Psoas muscle (tissue), 8 donors: ENCODE measurements around the gene PRR29. TPM values are rescaled to one million over a fixed set of nuclear protein-coding genes. Genes with fewer than 3 reads are reported as not detected.

Experiments
- ATAC-seq, 4 donors: fragments of 200-7000 bp; cut with Tn5 transposase; one replicate each; pipeline ENCODE4 v1.9.1; 2020; ENCODE audit warnings: moderate library complexity in 3 of 4, mild to moderate bottlenecking in 2 of 4
- DNase-seq, 2 donors: peaks; one replicate each; pipeline ENCODE4 v3.0.0-alpha.2; 2020
- H3K27ac ChIP-seq: fragments of 200-600 bp; one replicate; pipeline ENCODE4 v1.8.0; 2022
- H3K27me3 ChIP-seq, 3 donors: fragments of 200-600 bp in 1 of 3; one replicate each; pipeline versions ENCODE4 v1.6.1 to v1.8.0; 2013 to 2022; ENCODE audit warnings: low read length in 2 of 3, mild to moderate bottlenecking in 2 of 3, moderate library complexity in 1 of 3; ENCODE audit not compliant: insufficient read depth in 3 of 3
- H3K36me3 ChIP-seq, 2 donors: fragments of 200-600 bp in 1 of 2; one replicate each; pipeline versions ENCODE4 v1.6.1 to v1.8.0; 2013 to 2022; ENCODE audit warnings: low read depth in 1 of 2, mild to moderate bottlenecking in 1 of 2, moderate library complexity in 1 of 2; ENCODE audit not compliant: insufficient read depth in 1 of 2
- H3K4me1 ChIP-seq: fragments of 200-600 bp; one replicate; pipeline ENCODE4 v1.8.0; 2022
- H3K4me3 ChIP-seq: fragments of 200-600 bp; one replicate; pipeline ENCODE4 v1.8.0; 2022; ENCODE audit warnings: mild to moderate bottlenecking
- H3K9me3 ChIP-seq: fragments of 200-600 bp; one replicate; pipeline ENCODE4 v1.8.0; 2022
- CTCF ChIP-seq: fragments of 200-600 bp; IDR thresholded peaks from one replicate; pipeline ENCODE4 v1.8.0; 2022; ENCODE audit warnings: antibody characterized with exemption
- WGBS, 3 donors: extraction: QIAGEN DNeasy Blood & Tissue Kit; methylation state at CpG; one replicate each; pipeline versions ENCODE4 v1.1.6 to v1.1.7; 2013; 5-methylcytosine and 5-hydroxymethylcytosine counted together
- intact Hi-C, 2 donors: fragments of 100-400 bp; cut with DNase I; formaldehyde crosslinking; loops; one replicate each; pipeline versions ENCODE4 v1.11.0 to v1.14.2; 2022
- polyA plus RNA-seq, 3 donors: library from polyadenylated mRNA; stranded (reverse); fragments of 200-250 nt; gene quantifications; one replicate each; pipeline ENCODE4 v1.2.3, GENCODE V29; 2013
- total RNA-seq, 4 donors: library from RNA; stranded (reverse); fragmentation: NEBNext Ultra II Directional in 2 of 4; extraction: Animal tissue kit (Norgen Biotek cat#: 25700) in 2 of 4; gene quantifications; one replicate each; pipeline versions ENCODE4 v1.2.1 to v1.2.4, GENCODE V29; 2021 to 2023
- donor health status: healthy with polysubstance abuse.
- donor health status: DM: no; HTN: no; CAD: no; lungs with moderate emphysema.
- donor health status: Bipolar disorder and iron deficiency.
- donor health status: healthy.
- donor health status: DM: yes; HTN: yes; CAD: no.
- donor health status: DM: no; HTN: no; CAD: no.
- donor health status: DM: no; HTN: no; CAD: no.
- donor health status: DM: yes; HTN: yes; CAD: no.

Gene PRR29
- total and polyA plus RNA-seq, 7 donors, result 0.09 to 0.47 (median 0.16) TPM; not detected in 1

DNA sequence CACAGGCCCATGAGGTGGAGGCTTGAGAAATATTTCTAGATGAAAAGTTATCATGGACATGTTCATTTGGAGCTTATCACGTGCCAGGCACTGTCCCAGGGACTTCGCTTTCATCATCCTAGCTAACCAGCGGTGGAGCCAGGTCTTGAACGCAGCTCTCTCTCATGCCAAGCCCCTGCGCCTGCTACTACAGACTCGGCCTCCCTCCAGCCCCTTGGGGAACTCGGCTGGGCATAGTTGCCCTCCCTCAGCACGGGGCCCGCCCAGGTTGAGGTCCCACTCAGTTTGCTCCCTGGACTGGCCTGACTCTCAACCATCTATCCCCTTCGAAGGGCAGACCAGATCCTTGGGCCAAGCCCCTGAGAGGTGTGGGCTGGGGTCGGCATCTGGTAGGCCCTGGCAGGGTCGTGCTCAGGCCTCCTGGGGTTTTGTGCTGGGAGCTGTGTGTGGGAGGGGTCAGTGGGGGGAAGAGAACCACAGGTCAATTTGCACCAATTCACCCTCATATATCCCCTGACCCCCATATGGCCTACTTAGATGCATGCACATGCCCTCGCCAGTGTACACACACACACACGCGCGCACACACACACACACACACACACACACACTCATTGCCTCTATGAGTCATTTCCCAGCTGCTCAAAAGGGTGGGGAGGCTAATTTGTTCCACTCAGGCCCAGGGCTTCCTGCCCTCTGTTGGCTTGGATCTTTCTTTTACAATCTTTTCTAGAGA lies 13.3 kb upstream of the PRR29 start:
- Histone ChIP-seq H3K27me3 (no peaks in the 10 kb centered on the region), H3K36me3 (peaks cover 0 to 8% of the 10 kb centered on the region in 2 donors), H3K27ac (peak overlapping the region; percentile 93), H3K4me3 (peak overlapping the region; percentile 66), H3K4me1 (peaks cover 75% of the 10 kb centered on the region), H3K9me3 (no peaks in the 10 kb centered on the region)
- DNase-seq (peak; percentile 63 to 87), ATAC-seq (peak; percentile 60 to 68 (median 64))
- intact Hi-C loops, result loop anchor here in 1 of 2 donors (5.0 kb wide), 1 partner anchor 33 kb away; no protein-coding TSS in a partner anchor
- no peak for TF ChIP-seq CTCF
- 11 to 25% (median 19%) methylated on average over 16 of the region's 16 CpGs for WGBS, 3 donors

DNA sequence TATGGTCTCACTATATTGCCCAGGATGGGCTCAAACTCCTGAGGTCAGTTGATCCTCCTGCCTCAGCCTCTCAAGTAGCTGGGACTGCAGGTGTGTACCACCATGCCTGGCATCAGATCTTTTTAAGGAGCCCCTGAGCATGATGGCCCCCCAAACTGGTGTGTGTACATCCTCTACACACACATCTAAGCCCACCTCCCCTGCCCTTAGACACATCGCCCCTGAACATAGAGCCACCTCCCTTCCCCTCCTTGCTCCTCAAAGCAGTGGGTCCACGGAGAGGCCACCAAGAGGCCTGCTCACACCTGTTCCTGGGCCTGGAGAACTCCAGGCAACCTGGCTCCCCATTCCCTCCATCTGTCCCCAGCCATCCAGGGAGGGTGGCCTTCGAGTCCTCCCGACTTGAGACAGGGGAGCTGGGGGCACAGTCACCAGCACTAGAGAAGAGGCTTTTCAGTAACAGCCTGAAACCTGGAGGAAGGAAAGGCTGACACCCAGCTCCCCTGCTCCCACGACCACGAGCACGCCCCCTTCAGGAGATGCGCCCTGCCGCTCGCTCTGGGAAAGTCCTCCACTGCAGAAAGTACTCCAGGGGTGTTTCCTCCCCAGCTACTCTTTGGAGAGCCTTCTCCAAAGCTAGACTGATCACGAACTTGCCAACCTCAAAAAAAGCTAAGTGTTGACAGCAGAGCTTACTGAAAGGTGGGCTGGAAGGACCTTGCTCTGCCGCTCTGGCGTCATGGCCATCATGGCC lies 12.6 kb upstream of the PRR29 start:
- WGBS, 3 donors, result 56 to 74% (median 57%) methylated on average over 13 of the region's 13 CpGs
- Histone ChIP-seq H3K9me3 (no peaks in the 10 kb centered on the region), H3K27me3 (no peaks in the 10 kb centered on the region), H3K27ac (peak overlapping the region; percentile 93), H3K36me3 (peaks cover 0 to 8% of the 10 kb centered on the region in 2 donors), H3K4me1 (peaks cover 70% of the 10 kb centered on the region), H3K4me3 (peak overlapping the region; percentile 66)
- intact Hi-C loops, result loop anchor here (2.0 to 5.0 kb wide), 2 partner anchors 31 to 33 kb away; no protein-coding TSS in a partner anchor
- ATAC-seq (no peak), DNase-seq (peak in 1 of 2 donors; percentile 55)
- peak; percentile 8 for TF ChIP-seq CTCF

GRCh38 chr17:63986821-63987220 lies 11.3 kb upstream of the PRR29 start:
- peak overlapping the region; percentile 93 for H3K27ac ChIP-seq
- no peaks in the 10 kb centered on the region for H3K9me3 ChIP-seq
- intact Hi-C loops, result loop anchor here (2.0 to 5.0 kb wide), 2 partner anchors 32 to 35 kb away; no protein-coding TSS in a partner anchor
- no peak for TF ChIP-seq CTCF
- 3 to 33% (median 21%) methylated on average over 3 of the region's 3 CpGs for WGBS, 3 donors
- H3K36me3 ChIP-seq, result peaks cover 0 to 8% of the 10 kb centered on the region in 2 donors
- no peaks in the 10 kb centered on the region for H3K27me3 ChIP-seq
- ATAC-seq (no peak), DNase-seq (no peak)
- H3K4me1 ChIP-seq, result peaks cover 61% of the 10 kb centered on the region
- H3K4me3 ChIP-seq, result peak overlapping the region; percentile 66

DNA sequence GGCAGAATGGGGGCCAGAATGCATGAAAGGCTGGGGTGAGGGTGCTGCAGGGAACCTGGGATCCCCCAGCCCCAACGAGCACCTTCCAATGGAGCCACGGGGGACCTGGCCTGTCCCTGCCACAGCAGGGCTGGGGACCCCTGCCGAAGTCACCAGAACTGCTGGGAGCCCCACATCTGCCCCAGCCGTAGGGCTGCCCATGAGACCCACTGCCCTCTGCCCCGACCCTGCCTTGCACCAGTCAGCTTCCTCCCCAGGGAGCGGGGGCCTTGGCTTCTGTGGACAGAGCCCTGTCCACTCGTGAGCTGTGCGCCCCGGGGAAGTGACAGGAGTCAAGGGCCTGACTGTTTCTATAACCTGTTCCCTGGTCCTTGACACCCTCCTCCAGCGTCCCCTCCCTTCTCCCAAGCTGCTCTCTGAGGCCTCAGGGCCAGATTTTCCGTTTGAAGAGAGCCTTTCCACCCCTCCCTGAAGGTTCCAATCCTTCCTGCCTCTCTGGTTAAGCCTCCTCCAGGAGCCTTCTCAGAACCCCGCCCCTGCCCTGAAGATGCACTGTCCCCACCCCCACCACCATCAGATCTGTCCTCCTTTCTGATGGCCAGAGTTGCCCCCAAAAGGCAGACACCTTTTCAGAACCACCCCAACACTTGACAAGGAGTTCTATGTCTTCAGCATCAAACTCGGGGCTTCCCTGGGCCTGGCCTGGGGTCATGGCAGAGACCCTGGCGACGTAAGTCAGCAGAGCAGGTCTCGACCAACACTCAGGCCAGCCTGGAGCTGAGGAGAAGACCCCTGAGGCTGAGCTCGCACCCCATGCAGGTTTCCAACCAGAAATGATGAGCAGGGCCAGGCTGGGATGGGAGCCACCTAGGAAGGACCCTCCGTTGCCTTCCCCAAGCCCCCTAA lies 10.7 kb upstream of the PRR29 start:
- Histone ChIP-seq H3K4me3 (peak overlapping the region; percentile 66), H3K4me1 (peaks cover 55% of the 10 kb centered on the region), H3K9me3 (no peaks in the 10 kb centered on the region), H3K27me3 (no peaks in the 10 kb centered on the region), H3K27ac (peak overlapping the region; percentile 93), H3K36me3 (peaks cover 0 to 2% of the 10 kb centered on the region in 2 donors)
- TF ChIP-seq CTCF, result no peak
- ATAC-seq (no peak), DNase-seq (peak in 1 of 2 donors; percentile 67)
- WGBS, 3 donors, result 24 to 47% (median 29%) methylated on average over 18 of the region's 18 CpGs
- intact Hi-C loops, result loop anchor here (2.0 to 5.0 kb wide), 2 partner anchors 33 to 35 kb away; no protein-coding TSS in a partner anchor
